ENCODE measurements around the gene CAV1. TPM values are rescaled to one million over a fixed set of nuclear protein-coding genes. Genes with fewer than 3 reads are reported as not detected.

CAV1 gene
- total RNA-seq, 4 donors from 2014 or later, result 52.2 to 73.8 (median 62.2) TPM

GRCh38 chr7:116487907-116488521, 36.8 kb upstream of the CAV1 start:
- Histone ChIP-seq H3K27ac (peak overlapping the region in 1 of 4 donors; percentile 7), H3K9me3 (no peaks in the 10 kb centered on the region), H3K36me3 (no peaks in the 10 kb centered on the region), H3K4me3 (no peak overlapping the region), H3K4me1 (peaks cover 0 to 10% (median 7%) of the 10 kb centered on the region in 4 donors), H3K27me3 (no peaks in the 10 kb centered on the region)
- intact Hi-C loops (cut with DNase I; ENCODE audit: low total_unique reads) (no loop called here), in situ Hi-C loops (cut with MboI; ENCODE audit: low pct_ligation_motif_present in 1 of 4, low pct_unique_long_range_greater_than_20kb in 1 of 4, low sequenced_read_pairs in 3 of 4) (no loop called here)
- TF ChIP-seq CTCF (IDR thresholded peaks at IDR 0.05) (no peak), POLR2AphosphoS5 (IDR thresholded peaks at IDR 0.05) (no peak), EP300 (IDR thresholded peaks at IDR 0.05; ENCODE audit: low read depth) (no peak), POLR2A (IDR thresholded peaks at IDR 0.05) (no peak)
- no peak for DNase-seq
- 42 to 46% methylated on average over 5 of the region's 5 CpGs for WGBS, 2 donors (ENCODE audit: low coverage in 1 of 2)

GRCh38 chr7:116490351-116490750, 34.5 kb upstream of the CAV1 start:
- intact Hi-C loops (cut with DNase I; ENCODE audit: low total_unique reads) (no loop called here), in situ Hi-C loops (cut with MboI; ENCODE audit: low pct_ligation_motif_present in 1 of 4, low pct_unique_long_range_greater_than_20kb in 1 of 4, low sequenced_read_pairs in 3 of 4) (no loop called here)
- Histone ChIP-seq H3K27me3 (no peaks in the 10 kb centered on the region), H3K9me3 (no peaks in the 10 kb centered on the region), H3K27ac (no peak overlapping the region), H3K4me3 (no peak overlapping the region), H3K4me1 (peaks cover 0 to 10% (median 9%) of the 10 kb centered on the region in 4 donors), H3K36me3 (no peaks in the 10 kb centered on the region)
- no peak for DNase-seq
- no peak for TF ChIP-seq POLR2AphosphoS5 (IDR thresholded peaks at IDR 0.05)
- no peak for TF ChIP-seq CTCF (IDR thresholded peaks at IDR 0.05)
- TF ChIP-seq POLR2A (IDR thresholded peaks at IDR 0.05), result no peak
- no peak for TF ChIP-seq EP300 (IDR thresholded peaks at IDR 0.05; ENCODE audit: low read depth)
- 47 to 79% methylated on average over 2 of the region's 2 CpGs for WGBS, 2 donors (ENCODE audit: low coverage in 1 of 2)

GRCh38 chr7:116491887-116492653, 32.8 kb upstream of the CAV1 start:
- no peaks in the 10 kb centered on the region for H3K36me3 ChIP-seq
- no peak for DNase-seq
- no peak overlapping the region for H3K4me3 ChIP-seq
- intact Hi-C loops (cut with DNase I; ENCODE audit: low total_unique reads) (no loop called here), in situ Hi-C loops (cut with MboI; ENCODE audit: low pct_ligation_motif_present in 1 of 4, low pct_unique_long_range_greater_than_20kb in 1 of 4, low sequenced_read_pairs in 3 of 4) (no loop called here)
- WGBS, 2 donors (ENCODE audit: low coverage in 1 of 2), result 58 to 72% methylated on average over 3 of the region's 3 CpGs
- peak overlapping the region in 1 of 4 donors; percentile 17 for H3K27ac ChIP-seq
- TF ChIP-seq EP300 (IDR thresholded peaks at IDR 0.05; ENCODE audit: low read depth) (no peak), POLR2AphosphoS5 (IDR thresholded peaks at IDR 0.05) (no peak), CTCF (IDR thresholded peaks at IDR 0.05) (no peak), POLR2A (IDR thresholded peaks at IDR 0.05) (no peak)
- no peaks in the 10 kb centered on the region for H3K9me3 ChIP-seq
- no peaks in the 10 kb centered on the region for H3K27me3 ChIP-seq
- H3K4me1 ChIP-seq, result peaks cover 0 to 10% (median 9%) of the 10 kb centered on the region in 4 donors

- Histone ChIP-seq H3K4me1 (peaks cover 0 to 7% (median 6%) of the 10 kb centered on the region in 4 donors), H3K9me3 (no peaks in the 10 kb centered on the region), H3K27ac (peak overlapping the region in 2 of 4 donors; percentile 17 to 22), H3K36me3 (no peaks in the 10 kb centered on the region), H3K4me3 (no peak overlapping the region), H3K27me3 (no peaks in the 10 kb centered on the region)
- in situ Hi-C loops (cut with MboI; ENCODE audit: low pct_ligation_motif_present in 1 of 4, low pct_unique_long_range_greater_than_20kb in 1 of 4, low sequenced_read_pairs in 3 of 4) (no loop called here), intact Hi-C loops (cut with DNase I; ENCODE audit: low total_unique reads) (no loop called here)
- WGBS, 2 donors (ENCODE audit: low coverage in 1 of 2), result 84 to 86% methylated on average over 3 of the region's 3 CpGs
- TF ChIP-seq POLR2A (IDR thresholded peaks at IDR 0.05), result no peak
- no peak for TF ChIP-seq EP300 (IDR thresholded peaks at IDR 0.05; ENCODE audit: low read depth)
- no peak for TF ChIP-seq CTCF (IDR thresholded peaks at IDR 0.05)
- no peak for DNase-seq
These were observed 32.2 kb upstream of the CAV1 start for GRCh38 chr7:116492654-116493109.
